Stimulated activated CD4-positive, alpha-beta T cell treated with anti-CD3 and anti-CD28 coated beads, Interleukin-2, amount 100 ng/mL, for 24 hours (primary cell): ENCODE results near the gene FCAMR.
"Not testable (repeated sequence)": the region's sequence is repeated elsewhere in the genome, so short reads cannot be mapped to it uniquely, and the experiment has no call there.

ENCODE experiments used
- DNase-seq, 2 donors: peaks; one replicate each; pipeline ENCODE4 v3.0.0-alpha.2; 2020

FCAMR gene

GRCh38 chr1:206930210-206930798, 40.0 kb downstream of the FCAMR start:
- DNase-seq: peak; percentile 47 to 56

GRCh38 chr1:206929524-206929923, 40.7 kb downstream of the FCAMR start:
- no peak for DNase-seq

- no peak for DNase-seq
These were observed 44.0 kb downstream of the FCAMR start for GRCh38 chr1:206926286-206926685.

GRCh38 chr1:206925106-206925736, 45.0 kb downstream of the FCAMR start:
- DNase-seq: no peak

GRCh38 chr1:206924592-206925105, 45.6 kb downstream of the FCAMR start:
- no peak for DNase-seq

GRCh38 chr1:206923961-206924557, 46.2 kb downstream of the FCAMR start:
- DNase-seq: not testable (repeated sequence)

- DNase-seq: peak; percentile 65 to 71
These were observed 47.0 kb downstream of the FCAMR start for GRCh38 chr1:206923009-206923960.

- no peak for DNase-seq
These were observed 47.7 kb downstream of the FCAMR start for GRCh38 chr1:206922524-206922923.

- no peak for DNase-seq
These were observed 48.4 kb downstream of the FCAMR start, which contains the start of gene FCMR for GRCh38 chr1:206921772-206922265. Gene FCMR (minus strand): TSS chr1:206921941. CDS start chr1:206921854, 87 bp downstream.

- no peak for DNase-seq
These were observed 52.2 kb downstream of the FCAMR start for GRCh38 chr1:206918076-206918475.

GRCh38 chr1:206916000-206916709, 54.1 kb downstream of the FCAMR start:
- no peak for DNase-seq

GRCh38 chr1:206915030-206915735, 55.1 kb downstream of the FCAMR start:
- DNase-seq: no peak

GRCh38 chr1:206913766-206914537, 56.3 kb downstream of the FCAMR start:
- no peak for DNase-seq

GRCh38 chr1:206912445-206913095, 57.7 kb downstream of the FCAMR start:
- DNase-seq: peak; percentile 60 to 70

GRCh38 chr1:206911064-206911663, 59.1 kb downstream of the FCAMR start:
- DNase-seq: no peak

GRCh38 chr1:206909883-206910318, 60.4 kb downstream of the FCAMR start:
- no peak for DNase-seq

- peak in 1 of 2 donors; percentile 64 for DNase-seq
These were observed 60.9 kb downstream of the FCAMR start for GRCh38 chr1:206909161-206909882.

GRCh38 chr1:206908038-206908437, 62.2 kb downstream of the FCAMR start:
- no peak for DNase-seq
